Endothelial cell of umbilical vein (primary cell): Measurements from ENCODE around the gene ANKMY1. TPM values are rescaled to one million over a fixed set of nuclear protein-coding genes. Genes with fewer than 3 reads are reported as not detected.
A peak's percentile ranks its signal among the peaks of the same experiment; 100 is the strongest.

Experiments
- BruUV-seq: library from RNA; stranded (reverse); fragments of 400-500 nt; replicated peaks from 2 replicates; lab custom pipeline; 2021; lab: Mats Ljungman, UMichigan
- CTCF ChIA-PET: fragments of 300-600, 350-600 bp; sonication (Branson Sonifier 250); formaldehyde crosslinking; loops from one replicate; lab custom pipeline; 2021; ENCODE audit warnings: antibody characterized with exemption, inconsistent platforms; lab: Charles Lee
- POLR2A ChIA-PET: fragments of 300-600, 350-600 bp; sonication (Branson Sonifier 250); formaldehyde crosslinking; loops from one replicate; lab custom pipeline; 2021; ENCODE audit warnings: antibody characterized with exemption, inconsistent platforms; lab: Charles Lee
- DNase-seq: peaks from one replicate; pipeline ENCODE4 v3.0.0-alpha.2; 2011; ENCODE audit warnings: low read depth, low spot score
- FAIRE-seq: peaks from 2 replicates; lab custom pipeline; 2011; peaks lifted over from hg19 to GRCh38; lab: Jason Lieb, UNC
- H2AFZ ChIP-seq: 2 replicates; pipeline ENCODE4 v1.6.0; 2012; ENCODE audit warnings: low read depth, low read length, control low read depth, inconsistent platforms
- H3K27ac ChIP-seq: 2 replicates; pipeline ENCODE4 v1.5.1; 2011; ENCODE audit warnings: low read depth, mild to moderate bottlenecking, control low read depth, low read length, moderate library complexity; ENCODE audit not compliant: insufficient read depth
- H3K27me3 ChIP-seq, 2 experiments: 2 replicates each; pipeline versions ENCODE4 v1.6.0 to v1.6.1; 2011; ENCODE audit warnings: low read length in 2 of 2, mixed read lengths in 1 of 2; ENCODE audit not compliant: control insufficient read depth in 2 of 2, insufficient read depth in 2 of 2
- H3K36me3 ChIP-seq, 2 experiments: 2 replicates in 1 of 2; 3 replicates in 1 of 2; pipeline ENCODE4 v1.5.1; 2011; ENCODE audit warnings: low read length in 2 of 2, mild to moderate bottlenecking in 1 of 2, moderate library complexity in 1 of 2; ENCODE audit not compliant: control insufficient read depth in 2 of 2, insufficient read depth in 2 of 2; ENCODE audit errors: extremely low read depth in 1 of 2
- H3K4me1 ChIP-seq: 3 replicates; pipeline ENCODE4 v1.5.1; 2011; ENCODE audit warnings: mild to moderate bottlenecking, low read length; ENCODE audit not compliant: control insufficient read depth, insufficient read depth; ENCODE audit errors: extremely low read depth
- H3K4me2 ChIP-seq: 2 replicates; pipeline ENCODE4 v1.6.1; 2011; ENCODE audit warnings: low read length, control low read depth, mixed read lengths; ENCODE audit not compliant: insufficient read depth
- H3K4me3 ChIP-seq, 3 experiments: fragments of 200-600 bp in 1 of 3; sonication (generic), shearing (Covaris generic) in 1 of 3; replicated peaks in 1 of 3; 2 replicates each; pipeline ENCODE4 v1.5.1; 2011 to 2016; ENCODE audit warnings: control low read depth in 3 of 3, low read length in 3 of 3, mild to moderate bottlenecking in 2 of 3, inconsistent platforms in 1 of 3, low read depth in 1 of 3, moderate library complexity in 1 of 3; ENCODE audit not compliant: insufficient read depth in 1 of 3
- H3K79me2 ChIP-seq: 2 replicates; pipeline ENCODE4 v1.6.0; 2012; ENCODE audit warnings: low read length, inconsistent platforms; ENCODE audit not compliant: control insufficient read depth, insufficient read depth
- H3K9ac ChIP-seq: replicated peaks from 2 replicates; pipeline ENCODE3; 2011; ENCODE audit warnings: low read length, control low read depth; ENCODE audit not compliant: insufficient read depth; ENCODE audit errors: extremely low read depth
- H3K9me1 ChIP-seq: replicated peaks from 3 replicates; pipeline ENCODE4 v1.6.0; 2011; ENCODE audit warnings: mild to moderate bottlenecking, low read length; ENCODE audit not compliant: control insufficient read depth, insufficient read depth; ENCODE audit errors: extremely low read depth
- H3K9me3 ChIP-seq: replicated peaks from 2 replicates; pipeline ENCODE4 v1.5.1; 2012; ENCODE audit warnings: low read length, inconsistent platforms; ENCODE audit not compliant: control insufficient read depth, insufficient read depth
- H4K20me1 ChIP-seq: replicated peaks from 2 replicates; pipeline ENCODE3; 2011; ENCODE audit warnings: mild to moderate bottlenecking, low read length; ENCODE audit not compliant: control insufficient read depth, insufficient read depth; ENCODE audit errors: extremely low read depth
- EZH2 ChIP-seq: IDR thresholded peaks from 2 replicates; pipeline ENCODE4 v1.6.1; 2012; ENCODE audit warnings: borderline replicate concordance, low read depth, mild to moderate bottlenecking, moderate library complexity, low read length, inconsistent platforms; ENCODE audit not compliant: severe bottlenecking
- FOS ChIP-seq: IDR thresholded peaks from 2 replicates; pipeline ENCODE4 v1.6.1; 2011; ENCODE audit warnings: mild to moderate bottlenecking, low read length, moderate library complexity, borderline replicate concordance; ENCODE audit not compliant: insufficient read depth
- GATA2 ChIP-seq: IDR thresholded peaks from 2 replicates; pipeline ENCODE4 v1.7.0; 2011; ENCODE audit warnings: low read depth, mild to moderate bottlenecking, moderate library complexity, mixed read lengths, low read length; ENCODE audit not compliant: insufficient read length, insufficient read depth
- JUN ChIP-seq: IDR thresholded peaks from 2 replicates; pipeline ENCODE4 v1.6.1; 2011; ENCODE audit warnings: borderline replicate concordance, low read depth; ENCODE audit not compliant: insufficient read length, insufficient read depth
- MYC ChIP-seq: IDR thresholded peaks from one replicate; pipeline ENCODE4 v1.6.1; 2011; ENCODE audit warnings: mild to moderate bottlenecking, low read depth, low read length
- POLR2A ChIP-seq: IDR thresholded peaks from 2 replicates; pipeline ENCODE4 v1.6.1; 2012; ENCODE audit warnings: low read depth, mild to moderate bottlenecking, control low read depth, low read length
- POLR2AphosphoS5 ChIP-seq: IDR thresholded peaks from 2 replicates; pipeline ENCODE4 v1.6.1; 2012; ENCODE audit warnings: low read depth, mild to moderate bottlenecking, control low read depth, low read length, moderate library complexity; ENCODE audit not compliant: insufficient read depth
- dilution Hi-C: fragments of 300-500 bp; cut with MboI; formaldehyde crosslinking; loops from one replicate; pipeline ENCODE4 v1.15.0; 2019; ENCODE audit warnings: low sequenced_read_pairs; ENCODE audit not compliant: extremely low pct_ligation_motif_present
- intact Hi-C: fragments of 100-400 bp; cut with micrococcal nuclease; formaldehyde crosslinking; loops from one replicate; pipeline ENCODE4 v1.10.0; 2022
- polyA plus RNA-seq, 4 experiments: library from polyadenylated mRNA; depleted of rRNA in 3 of 4; stranded (reverse) in 3 of 4; unstranded in 1 of 4; fragments of >200 nt; gene quantifications; 2 replicates each; pipeline versions ENCODE4 v1.2.1 to v1.2.3, GENCODE V29; 2011 to 2012; ENCODE audit warnings: missing spikeins in 1 of 4
- total RNA-seq: library from RNA; stranded (reverse); gene quantifications from 2 replicates; pipeline ENCODE4 v1.2.3, GENCODE V29; 2021
- TF ChIP-seq, protein P1 (sequence below), 2 donors: IDR thresholded peaks; 1 replicate in 1 of 2; 2 replicates in 1 of 2; pipeline ENCODE4 v1.5.1; 2011; ENCODE audit warnings: low read length in 2 of 2, mild to moderate bottlenecking in 2 of 2, moderate library complexity in 2 of 2, control low read depth in 1 of 2, inconsistent platforms in 1 of 2, low read depth in 1 of 2; ENCODE audit not compliant: insufficient read depth in 1 of 2; ENCODE audit errors: extremely low read depth in 1 of 2
- TF ChIP-seq, protein P2 (sequence below): IDR thresholded peaks from 2 replicates; pipeline ENCODE4 v1.6.1; 2011; ENCODE audit not compliant: insufficient read depth, insufficient read length

ANKMY1 gene
- total and polyA plus RNA-seq, 2 donors (not counting 3 experiments of a cell fraction or from before 2014, with no cell fraction given) = 9.0 to 16.0 TPM

DNA sequence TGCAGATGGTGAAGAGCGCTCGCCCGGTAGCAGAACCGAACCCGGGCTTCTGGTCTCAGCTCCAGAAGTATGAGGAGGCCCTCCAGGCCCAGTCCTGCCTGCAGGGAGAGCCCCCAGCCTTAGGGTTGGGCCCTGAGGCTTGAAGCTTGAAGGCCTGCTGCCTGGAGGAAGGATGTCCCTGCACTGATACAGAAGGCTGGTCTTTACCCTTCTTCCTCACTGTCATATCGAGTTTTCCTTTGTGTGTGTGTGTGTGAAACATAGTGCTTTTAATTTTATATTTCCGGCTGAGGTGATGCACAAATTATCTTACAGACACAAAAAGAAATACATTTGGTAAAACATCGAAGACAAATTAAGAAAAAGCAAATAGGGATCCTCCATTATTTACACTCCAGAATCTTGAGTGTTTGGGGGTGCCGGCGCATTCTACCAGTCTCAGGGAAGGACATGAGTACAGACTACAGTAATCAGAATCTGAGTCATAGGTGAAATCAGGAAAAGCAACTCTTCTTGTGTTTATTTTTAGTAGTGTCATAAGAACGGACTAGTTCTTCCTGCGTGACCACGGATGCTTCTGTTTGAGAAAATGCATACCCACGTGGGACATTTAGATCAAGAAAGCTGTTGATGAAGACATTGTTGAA is 3.7 kb upstream of the ANKMY1 start:
- peak overlapping the region; percentile 33 to 66 (median 39) for H3K4me3 ChIP-seq
- H3K79me2 ChIP-seq = peaks cover 11% of the 10 kb centered on the region
- H3K36me3 ChIP-seq = no peaks in the 10 kb centered on the region
- CTCF ChIA-PET = interaction anchor here (1.2 to 1.8 kb wide), 4 partner anchors 25 to 279 kb away, joined by 4 to 10 read pairs (median 6); partner anchors contain the start of gene CAPN10
- POLR2A ChIA-PET = interaction anchor here (0.8 to 1.2 kb wide), 2 partner anchors 25 to 47 kb away, joined by 4 to 13 read pairs; partner anchors contain the start of gene CAPN10
- H3K27ac ChIP-seq = peak overlapping the region; percentile 77
- peak overlapping the region; percentile 76 for H3K9ac ChIP-seq
- TF ChIP-seq MYC = no peak
- peak; percentile 69 for TF ChIP-seq POLR2A
- TF ChIP-seq, protein P1, sequence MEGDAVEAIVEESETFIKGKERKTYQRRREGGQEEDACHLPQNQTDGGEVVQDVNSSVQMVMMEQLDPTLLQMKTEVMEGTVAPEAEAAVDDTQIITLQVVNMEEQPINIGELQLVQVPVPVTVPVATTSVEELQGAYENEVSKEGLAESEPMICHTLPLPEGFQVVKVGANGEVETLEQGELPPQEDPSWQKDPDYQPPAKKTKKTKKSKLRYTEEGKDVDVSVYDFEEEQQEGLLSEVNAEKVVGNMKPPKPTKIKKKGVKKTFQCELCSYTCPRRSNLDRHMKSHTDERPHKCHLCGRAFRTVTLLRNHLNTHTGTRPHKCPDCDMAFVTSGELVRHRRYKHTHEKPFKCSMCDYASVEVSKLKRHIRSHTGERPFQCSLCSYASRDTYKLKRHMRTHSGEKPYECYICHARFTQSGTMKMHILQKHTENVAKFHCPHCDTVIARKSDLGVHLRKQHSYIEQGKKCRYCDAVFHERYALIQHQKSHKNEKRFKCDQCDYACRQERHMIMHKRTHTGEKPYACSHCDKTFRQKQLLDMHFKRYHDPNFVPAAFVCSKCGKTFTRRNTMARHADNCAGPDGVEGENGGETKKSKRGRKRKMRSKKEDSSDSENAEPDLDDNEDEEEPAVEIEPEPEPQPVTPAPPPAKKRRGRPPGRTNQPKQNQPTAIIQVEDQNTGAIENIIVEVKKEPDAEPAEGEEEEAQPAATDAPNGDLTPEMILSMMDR (IDR thresholded peaks at IDR 0.05; ENCODE audit: extremely low read depth in 1 of 2, insufficient read depth in 1 of 2, low read depth in 1 of 2, low read length in 2 of 2) = no peak
- peak; percentile 65 for TF ChIP-seq FOS
- no peak for TF ChIP-seq GATA2
- TF ChIP-seq, protein P2, sequence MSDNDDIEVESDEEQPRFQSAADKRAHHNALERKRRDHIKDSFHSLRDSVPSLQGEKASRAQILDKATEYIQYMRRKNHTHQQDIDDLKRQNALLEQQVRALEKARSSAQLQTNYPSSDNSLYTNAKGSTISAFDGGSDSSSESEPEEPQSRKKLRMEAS = no peak
- no peak for TF ChIP-seq EZH2
- TF ChIP-seq JUN = no peak
- TF ChIP-seq POLR2AphosphoS5 = no peak
- peaks cover 46% of the 10 kb centered on the region for H3K4me1 ChIP-seq
- no peaks in the 10 kb centered on the region for H3K9me3 ChIP-seq
- dilution Hi-C loops = no loop called here
- H3K9me1 ChIP-seq = no peaks in the 10 kb centered on the region
- H3K4me2 ChIP-seq = peak overlapping the region; percentile 83
- no peak overlapping the region for H2AFZ ChIP-seq
- DNase-seq (peak; percentile 40), FAIRE-seq (no peak)
- intact Hi-C loops = loop anchor here (2.0 to 10.0 kb wide), 5 partner anchors 47 to 756 kb away; partner anchors contain the start of genes HDLBP, SEPTIN2 and SNED1
- BruUV-seq = TSS peak; percentile 70
- H4K20me1 ChIP-seq = no peaks in the 10 kb centered on the region
- H3K27me3 ChIP-seq = no peaks in the 10 kb centered on the region
